WTC11 (cell line): ENCODE data around the gene CDK5RAP2.

Experiments
- ATF1 ChIP-seq: sonication (generic); formaldehyde crosslinking; IDR thresholded peaks from 2 replicates; pipeline ENCODE4 v1.8.1; 2023; ENCODE audit warnings: mild to moderate bottlenecking, moderate library complexity, missing genetic modification reagents
- ESRRA ChIP-seq: sonication (generic); formaldehyde crosslinking; IDR thresholded peaks from 2 replicates; pipeline ENCODE4 v1.8.1; 2022; ENCODE audit warnings: mild to moderate bottlenecking, missing genetic modification reagents, borderline replicate concordance
- FOXP1 ChIP-seq: sonication (generic); formaldehyde crosslinking; IDR thresholded peaks from 2 replicates; pipeline ENCODE4 v1.8.0; 2022; ENCODE audit warnings: missing genetic modification reagents, mild to moderate bottlenecking, moderate library complexity, borderline replicate concordance
- NFYB ChIP-seq: sonication (generic); formaldehyde crosslinking; conservative IDR thresholded peaks from 2 replicates; pipeline ENCODE4 v1.8.0; 2022; ENCODE audit warnings: low read depth, missing genetic modification reagents
- NR2C2 ChIP-seq: sonication (generic); formaldehyde crosslinking; IDR thresholded peaks from 2 replicates; pipeline ENCODE4 v1.8.0; 2022; ENCODE audit warnings: mild to moderate bottlenecking, missing genetic modification reagents
- SP1 ChIP-seq: sonication (generic); formaldehyde crosslinking; conservative IDR thresholded peaks from 2 replicates; pipeline ENCODE4 v1.8.1; 2022; ENCODE audit warnings: missing genetic modification reagents
- TP53 ChIP-seq: sonication (generic); formaldehyde crosslinking; IDR thresholded peaks from 2 replicates; pipeline ENCODE4 v1.8.1; 2023; ENCODE audit warnings: mild to moderate bottlenecking, missing genetic modification reagents
- TF ChIP-seq, protein P1 (sequence below): sonication (generic); formaldehyde crosslinking; IDR thresholded peaks from 2 replicates; pipeline ENCODE4 v1.8.1; 2022; ENCODE audit warnings: mild to moderate bottlenecking, missing genetic modification reagents, moderate library complexity, borderline replicate concordance
- TF ChIP-seq, protein P2 (sequence below): fragments of 200-600 bp; IDR thresholded peaks from 2 replicates; pipeline ENCODE4 v1.8.0; 2022; ENCODE audit warnings: antibody characterized with exemption
- TF ChIP-seq, protein P3 (sequence below): sonication (generic); formaldehyde crosslinking; IDR thresholded peaks from 2 replicates; pipeline ENCODE4 v1.8.1; 2023; ENCODE audit warnings: mild to moderate bottlenecking, missing genetic modification reagents
- TF ChIP-seq, protein P4 (sequence below): sonication (generic); formaldehyde crosslinking; IDR thresholded peaks from 2 replicates; pipeline ENCODE4 v1.8.1; 2022; ENCODE audit warnings: low read depth, missing genetic modification reagents, borderline replicate concordance

DNA sequence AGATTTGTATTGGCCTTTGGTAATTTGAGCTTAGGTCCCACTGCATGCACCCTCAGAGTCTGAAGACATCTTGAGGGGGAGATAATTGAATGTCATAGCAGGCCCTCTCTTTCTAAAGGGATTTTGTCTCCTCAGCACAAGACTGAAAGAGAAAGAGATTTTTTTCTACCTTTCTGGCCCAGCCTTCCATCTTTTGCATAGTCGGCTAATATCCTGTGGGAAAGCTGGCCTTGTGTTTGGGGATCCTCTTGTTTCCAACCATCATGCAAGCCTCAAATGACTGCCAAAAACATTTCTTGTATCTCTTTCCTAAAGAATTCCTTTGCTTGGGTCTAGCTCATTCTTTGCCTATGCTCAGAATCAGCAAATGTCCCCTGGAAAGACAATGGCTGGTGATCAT is 42.0 kb upstream of the CDK5RAP2 start:
- TF ChIP-seq SP1 (CRISPR knock-in tag), result no peak
- TF ChIP-seq, protein P1, sequence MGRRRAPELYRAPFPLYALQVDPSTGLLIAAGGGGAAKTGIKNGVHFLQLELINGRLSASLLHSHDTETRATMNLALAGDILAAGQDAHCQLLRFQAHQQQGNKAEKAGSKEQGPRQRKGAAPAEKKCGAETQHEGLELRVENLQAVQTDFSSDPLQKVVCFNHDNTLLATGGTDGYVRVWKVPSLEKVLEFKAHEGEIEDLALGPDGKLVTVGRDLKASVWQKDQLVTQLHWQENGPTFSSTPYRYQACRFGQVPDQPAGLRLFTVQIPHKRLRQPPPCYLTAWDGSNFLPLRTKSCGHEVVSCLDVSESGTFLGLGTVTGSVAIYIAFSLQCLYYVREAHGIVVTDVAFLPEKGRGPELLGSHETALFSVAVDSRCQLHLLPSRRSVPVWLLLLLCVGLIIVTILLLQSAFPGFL (CRISPR knock-in tag), result no peak
- no peak for TF ChIP-seq TP53
- TF ChIP-seq, protein P2, sequence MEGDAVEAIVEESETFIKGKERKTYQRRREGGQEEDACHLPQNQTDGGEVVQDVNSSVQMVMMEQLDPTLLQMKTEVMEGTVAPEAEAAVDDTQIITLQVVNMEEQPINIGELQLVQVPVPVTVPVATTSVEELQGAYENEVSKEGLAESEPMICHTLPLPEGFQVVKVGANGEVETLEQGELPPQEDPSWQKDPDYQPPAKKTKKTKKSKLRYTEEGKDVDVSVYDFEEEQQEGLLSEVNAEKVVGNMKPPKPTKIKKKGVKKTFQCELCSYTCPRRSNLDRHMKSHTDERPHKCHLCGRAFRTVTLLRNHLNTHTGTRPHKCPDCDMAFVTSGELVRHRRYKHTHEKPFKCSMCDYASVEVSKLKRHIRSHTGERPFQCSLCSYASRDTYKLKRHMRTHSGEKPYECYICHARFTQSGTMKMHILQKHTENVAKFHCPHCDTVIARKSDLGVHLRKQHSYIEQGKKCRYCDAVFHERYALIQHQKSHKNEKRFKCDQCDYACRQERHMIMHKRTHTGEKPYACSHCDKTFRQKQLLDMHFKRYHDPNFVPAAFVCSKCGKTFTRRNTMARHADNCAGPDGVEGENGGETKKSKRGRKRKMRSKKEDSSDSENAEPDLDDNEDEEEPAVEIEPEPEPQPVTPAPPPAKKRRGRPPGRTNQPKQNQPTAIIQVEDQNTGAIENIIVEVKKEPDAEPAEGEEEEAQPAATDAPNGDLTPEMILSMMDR, result no peak
- TF ChIP-seq, protein P3, sequence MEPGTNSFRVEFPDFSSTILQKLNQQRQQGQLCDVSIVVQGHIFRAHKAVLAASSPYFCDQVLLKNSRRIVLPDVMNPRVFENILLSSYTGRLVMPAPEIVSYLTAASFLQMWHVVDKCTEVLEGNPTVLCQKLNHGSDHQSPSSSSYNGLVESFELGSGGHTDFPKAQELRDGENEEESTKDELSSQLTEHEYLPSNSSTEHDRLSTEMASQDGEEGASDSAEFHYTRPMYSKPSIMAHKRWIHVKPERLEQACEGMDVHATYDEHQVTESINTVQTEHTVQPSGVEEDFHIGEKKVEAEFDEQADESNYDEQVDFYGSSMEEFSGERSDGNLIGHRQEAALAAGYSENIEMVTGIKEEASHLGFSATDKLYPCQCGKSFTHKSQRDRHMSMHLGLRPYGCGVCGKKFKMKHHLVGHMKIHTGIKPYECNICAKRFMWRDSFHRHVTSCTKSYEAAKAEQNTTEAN (CRISPR knock-in tag), result no peak
- TF ChIP-seq NR2C2 (CRISPR knock-in tag), result no peak
- no peak for TF ChIP-seq ATF1 (CRISPR knock-in tag)
- no peak for TF ChIP-seq ESRRA (CRISPR knock-in tag)
- no peak for TF ChIP-seq FOXP1 (CRISPR knock-in tag)
- TF ChIP-seq, protein P4, sequence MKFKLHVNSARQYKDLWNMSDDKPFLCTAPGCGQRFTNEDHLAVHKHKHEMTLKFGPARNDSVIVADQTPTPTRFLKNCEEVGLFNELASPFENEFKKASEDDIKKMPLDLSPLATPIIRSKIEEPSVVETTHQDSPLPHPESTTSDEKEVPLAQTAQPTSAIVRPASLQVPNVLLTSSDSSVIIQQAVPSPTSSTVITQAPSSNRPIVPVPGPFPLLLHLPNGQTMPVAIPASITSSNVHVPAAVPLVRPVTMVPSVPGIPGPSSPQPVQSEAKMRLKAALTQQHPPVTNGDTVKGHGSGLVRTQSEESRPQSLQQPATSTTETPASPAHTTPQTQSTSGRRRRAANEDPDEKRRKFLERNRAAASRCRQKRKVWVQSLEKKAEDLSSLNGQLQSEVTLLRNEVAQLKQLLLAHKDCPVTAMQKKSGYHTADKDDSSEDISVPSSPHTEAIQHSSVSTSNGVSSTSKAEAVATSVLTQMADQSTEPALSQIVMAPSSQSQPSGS (CRISPR knock-in tag), result no peak
- TF ChIP-seq NFYB (CRISPR knock-in tag), result no peak
